NCI-H446 (cell line): ENCODE measurements around the gene NDUFAB1.
"Not testable (repeated sequence)": the region's sequence is repeated elsewhere in the genome, so short reads cannot be mapped to it uniquely, and the experiment has no call there.

Experiments used
- DNase-seq, 2 experiments: peaks; one replicate each; lab custom pipeline; 2025; lab: John Stamatoyannopoulos, UW

NDUFAB1 gene

GRCh38 chr16:23595951-23596720, at the start of gene NDUFAB1:
Gene NDUFAB1 (minus strand): TSS chr16:23596316. CDS start chr16:23596290, 26 bp downstream.
- DNase-seq, result peak; percentile 71 to 92

- DNase-seq, result no peak
These were observed 46.2 kb upstream of the NDUFAB1 start for GRCh38 chr16:23642246-23642774.

- DNase-seq, result peak; percentile 74 to 95
These were observed 45.0 kb upstream of the NDUFAB1 start, which contains the start of the genes DCTN5 and PALB2 for GRCh38 chr16:23640931-23641765. Gene DCTN5 (plus strand): TSS chr16:23641466. CDS start chr16:23641543, 77 bp downstream. Gene PALB2 (minus strand): TSS chr16:23641310. CDS start chr16:23641157, 153 bp downstream.

GRCh38 chr16:23640615-23640930, 44.5 kb upstream of the NDUFAB1 start:
- no peak for DNase-seq

- DNase-seq, result no peak
These were observed 39.8 kb upstream of the NDUFAB1 start for GRCh38 chr16:23635958-23636357.

GRCh38 chr16:23634461-23635036, 38.4 kb upstream of the NDUFAB1 start:
- DNase-seq, result no peak

GRCh38 chr16:23631874-23632273, 35.8 kb upstream of the NDUFAB1 start:
- DNase-seq, result not testable (repeated sequence)

GRCh38 chr16:23629516-23629915, 33.4 kb upstream of the NDUFAB1 start:
- DNase-seq, result no peak

- no peak for DNase-seq
These were observed 28.0 kb upstream of the NDUFAB1 start for GRCh38 chr16:23624092-23624491.

GRCh38 chr16:23615805-23616204, 19.7 kb upstream of the NDUFAB1 start:
- DNase-seq, result no peak

- no peak for DNase-seq
These were observed 15.8 kb upstream of the NDUFAB1 start for GRCh38 chr16:23611936-23612335.

- not testable (repeated sequence) for DNase-seq
These were observed 14.8 kb upstream of the NDUFAB1 start for GRCh38 chr16:23610905-23611304.

- no peak for DNase-seq
These were observed 13.8 kb upstream of the NDUFAB1 start for GRCh38 chr16:23609929-23610328.

GRCh38 chr16:23608194-23608593, 12.1 kb upstream of the NDUFAB1 start:
- no peak for DNase-seq

- no peak for DNase-seq
These were observed 11.6 kb upstream of the NDUFAB1 start for GRCh38 chr16:23607726-23608125.

GRCh38 chr16:23597003-23597756, 1.1 kb upstream of the NDUFAB1 start:
- no peak for DNase-seq

- DNase-seq, result no peak
These were observed 718 bp downstream of the NDUFAB1 start for GRCh38 chr16:23595246-23595950.

GRCh38 chr16:23594186-23594585, 1.9 kb downstream of the NDUFAB1 start:
- DNase-seq, result no peak

- DNase-seq, result no peak
These were observed 5.9 kb downstream of the NDUFAB1 start for GRCh38 chr16:23590181-23590580.

- DNase-seq, result no peak
These were observed 8.4 kb downstream of the NDUFAB1 start for GRCh38 chr16:23587726-23588125.
